ENCODE measurements around the gene FAM78A.
A peak's percentile ranks its signal among the peaks of the same experiment; 100 is the strongest.

The FAM78A gene

DNA sequence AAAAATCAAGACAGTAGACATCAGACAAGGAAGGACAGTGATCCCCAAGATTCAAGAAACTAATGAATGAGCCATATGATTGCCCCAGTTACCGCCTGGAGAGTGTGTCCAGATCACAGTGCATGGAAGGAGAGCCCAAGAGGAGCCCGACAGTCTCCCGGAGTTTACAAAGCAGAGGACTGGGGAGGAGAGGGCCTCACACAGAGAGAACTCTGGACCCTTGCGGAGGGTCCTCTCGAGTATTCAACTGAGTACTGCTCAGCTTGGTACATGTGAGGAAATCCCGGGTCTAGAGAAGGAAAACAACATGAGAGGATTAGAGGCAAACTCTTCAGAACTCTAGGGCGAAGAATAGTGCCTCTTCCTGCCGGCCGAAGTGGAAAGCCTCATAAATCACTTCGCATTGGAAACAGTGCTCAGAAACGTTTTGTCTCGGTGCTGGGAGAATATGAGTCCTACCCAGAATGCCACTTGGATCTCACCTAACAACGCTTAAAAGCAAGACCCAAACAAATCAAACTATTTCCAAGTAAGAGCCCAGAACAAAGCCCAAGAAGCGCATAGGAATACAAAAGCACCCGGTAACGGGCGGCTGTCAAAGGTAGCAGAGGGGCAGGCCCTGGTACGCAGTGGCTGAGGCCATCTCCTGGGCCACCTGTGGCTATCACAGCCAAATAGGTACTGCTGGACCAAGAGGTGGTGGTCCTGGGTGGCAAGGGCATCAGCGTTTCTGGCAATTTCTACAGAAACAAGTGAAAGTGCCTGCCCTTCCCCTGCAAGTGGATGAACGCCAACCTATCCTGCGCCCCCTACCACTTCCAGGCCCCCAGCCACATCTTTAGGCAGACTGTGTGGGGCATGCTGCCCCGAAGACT lies 36.0 kb downstream of the FAM78A start:
- Histone ChIP-seq H3K9me2 (replicated peaks; ENCODE audit: low read depth, low read length) (no peaks in the 10 kb centered on the region), H3K4me3 (ENCODE audit: low read length, poor library complexity, severe bottlenecking) (no peak overlapping the region), H4K20me1 (ENCODE audit: insufficient read depth, low read length, poor library complexity, severe bottlenecking) (no peaks in the 10 kb centered on the region), H3K9me3 (ENCODE audit: insufficient read depth, low read depth, low read length) (no peaks in the 10 kb centered on the region), H3K79me2 (ENCODE audit: insufficient read depth, low read length) (no peaks in the 10 kb centered on the region), H3K27me3 (ENCODE audit: insufficient read depth, low read length, poor library complexity, severe bottlenecking) (no peaks in the 10 kb centered on the region), H3K4me1 (ENCODE audit: insufficient read depth, low read length, poor library complexity, severe bottlenecking) (peaks cover 27% of the 10 kb centered on the region), H3F3A (ENCODE audit: low read depth) (peaks cover 5% of the 10 kb centered on the region; the same call in 1 of the 2 replicates), H3K4me2 (ENCODE audit: low read depth, low read length, poor library complexity, severe bottlenecking) (no peak overlapping the region), H3K9ac (ENCODE audit: low read depth, low read length, poor library complexity, severe bottlenecking) (no peak overlapping the region), H3K36me3 (ENCODE audit: insufficient read depth, low read length) (peaks cover 8% of the 10 kb centered on the region; the same call in 1 of the 2 replicates), H2AFZ (ENCODE audit: low read length) (no peak overlapping the region)
- TF ChIP-seq, protein P1, sequence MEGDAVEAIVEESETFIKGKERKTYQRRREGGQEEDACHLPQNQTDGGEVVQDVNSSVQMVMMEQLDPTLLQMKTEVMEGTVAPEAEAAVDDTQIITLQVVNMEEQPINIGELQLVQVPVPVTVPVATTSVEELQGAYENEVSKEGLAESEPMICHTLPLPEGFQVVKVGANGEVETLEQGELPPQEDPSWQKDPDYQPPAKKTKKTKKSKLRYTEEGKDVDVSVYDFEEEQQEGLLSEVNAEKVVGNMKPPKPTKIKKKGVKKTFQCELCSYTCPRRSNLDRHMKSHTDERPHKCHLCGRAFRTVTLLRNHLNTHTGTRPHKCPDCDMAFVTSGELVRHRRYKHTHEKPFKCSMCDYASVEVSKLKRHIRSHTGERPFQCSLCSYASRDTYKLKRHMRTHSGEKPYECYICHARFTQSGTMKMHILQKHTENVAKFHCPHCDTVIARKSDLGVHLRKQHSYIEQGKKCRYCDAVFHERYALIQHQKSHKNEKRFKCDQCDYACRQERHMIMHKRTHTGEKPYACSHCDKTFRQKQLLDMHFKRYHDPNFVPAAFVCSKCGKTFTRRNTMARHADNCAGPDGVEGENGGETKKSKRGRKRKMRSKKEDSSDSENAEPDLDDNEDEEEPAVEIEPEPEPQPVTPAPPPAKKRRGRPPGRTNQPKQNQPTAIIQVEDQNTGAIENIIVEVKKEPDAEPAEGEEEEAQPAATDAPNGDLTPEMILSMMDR (conservative IDR thresholded peaks at IDR 0.05; ENCODE audit: low read length) = no peak
- no peak for TF ChIP-seq EZH2phosphoT487 (IDR thresholded peaks at IDR 0.05; ENCODE audit: borderline replicate concordance)

DNA sequence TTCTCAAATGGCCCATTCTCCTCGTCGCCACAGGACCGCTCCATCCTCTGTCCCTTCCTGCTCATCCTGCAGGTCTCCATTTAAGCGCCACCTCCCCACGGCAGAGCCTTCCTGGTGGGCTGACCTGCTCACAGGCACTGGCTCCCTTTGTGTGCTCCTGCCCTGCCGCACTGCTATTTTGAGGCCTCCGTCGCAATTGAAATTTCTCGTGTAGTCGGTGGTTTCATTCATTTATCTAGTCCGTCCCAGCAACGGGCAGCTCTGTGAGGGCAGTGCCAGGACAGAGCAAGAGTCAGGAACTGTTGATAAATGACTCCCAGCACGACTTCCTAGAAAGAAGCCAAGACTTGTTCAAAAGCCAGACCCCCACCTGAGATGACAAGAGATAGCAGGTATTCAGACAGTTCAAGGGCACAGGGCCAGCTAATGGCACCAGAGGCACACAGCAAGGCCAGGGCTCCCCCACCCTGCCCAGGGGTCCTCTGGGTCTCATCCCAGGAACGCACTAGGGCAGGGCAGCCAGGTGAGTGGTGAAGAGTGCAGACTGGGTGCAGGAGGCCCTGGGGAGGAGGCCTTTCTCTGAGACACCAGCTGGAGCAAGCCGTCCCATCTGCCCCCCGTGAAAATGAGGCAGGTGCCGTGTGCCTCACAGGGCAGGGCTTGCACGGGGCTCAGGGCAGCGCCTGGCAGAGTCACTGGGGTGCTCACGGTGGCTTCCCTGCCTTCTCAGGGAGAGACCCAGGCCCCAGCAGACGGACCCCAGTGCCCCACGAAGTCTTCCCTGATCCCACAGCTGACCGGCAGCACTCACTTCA lies 36.9 kb downstream of the FAM78A start:
- no peaks in the 10 kb centered on the region for H4K20me1 ChIP-seq (ENCODE audit: insufficient read depth, low read length, poor library complexity, severe bottlenecking)
- no peak overlapping the region for H3K4me3 ChIP-seq (ENCODE audit: low read length, poor library complexity, severe bottlenecking)
- H3K9me2 ChIP-seq (replicated peaks; ENCODE audit: low read depth, low read length) = no peaks in the 10 kb centered on the region
- H3K9me3 ChIP-seq (ENCODE audit: insufficient read depth, low read depth, low read length) = no peaks in the 10 kb centered on the region
- peaks cover 5% of the 10 kb centered on the region; the same call in 1 of the 2 replicates for H3F3A ChIP-seq (ENCODE audit: low read depth)
- H3K27me3 ChIP-seq (ENCODE audit: insufficient read depth, low read length, poor library complexity, severe bottlenecking) = no peaks in the 10 kb centered on the region
- H3K9ac ChIP-seq (ENCODE audit: low read depth, low read length, poor library complexity, severe bottlenecking) = peak overlapping the region; percentile 75
- H3K4me2 ChIP-seq (ENCODE audit: low read depth, low read length, poor library complexity, severe bottlenecking) = no peak overlapping the region
- TF ChIP-seq, protein P1 (conservative IDR thresholded peaks at IDR 0.05; ENCODE audit: low read length) = no peak
- no peak for TF ChIP-seq EZH2phosphoT487 (IDR thresholded peaks at IDR 0.05; ENCODE audit: borderline replicate concordance)
- no peaks in the 10 kb centered on the region for H3K79me2 ChIP-seq (ENCODE audit: insufficient read depth, low read length)
- no peak overlapping the region for H2AFZ ChIP-seq (ENCODE audit: low read length)
- peaks cover 17% of the 10 kb centered on the region; the same call in 1 of the 2 replicates for H3K36me3 ChIP-seq (ENCODE audit: insufficient read depth, low read length)
- H3K4me1 ChIP-seq (ENCODE audit: insufficient read depth, low read length, poor library complexity, severe bottlenecking) = peaks cover 27% of the 10 kb centered on the region

DNA sequence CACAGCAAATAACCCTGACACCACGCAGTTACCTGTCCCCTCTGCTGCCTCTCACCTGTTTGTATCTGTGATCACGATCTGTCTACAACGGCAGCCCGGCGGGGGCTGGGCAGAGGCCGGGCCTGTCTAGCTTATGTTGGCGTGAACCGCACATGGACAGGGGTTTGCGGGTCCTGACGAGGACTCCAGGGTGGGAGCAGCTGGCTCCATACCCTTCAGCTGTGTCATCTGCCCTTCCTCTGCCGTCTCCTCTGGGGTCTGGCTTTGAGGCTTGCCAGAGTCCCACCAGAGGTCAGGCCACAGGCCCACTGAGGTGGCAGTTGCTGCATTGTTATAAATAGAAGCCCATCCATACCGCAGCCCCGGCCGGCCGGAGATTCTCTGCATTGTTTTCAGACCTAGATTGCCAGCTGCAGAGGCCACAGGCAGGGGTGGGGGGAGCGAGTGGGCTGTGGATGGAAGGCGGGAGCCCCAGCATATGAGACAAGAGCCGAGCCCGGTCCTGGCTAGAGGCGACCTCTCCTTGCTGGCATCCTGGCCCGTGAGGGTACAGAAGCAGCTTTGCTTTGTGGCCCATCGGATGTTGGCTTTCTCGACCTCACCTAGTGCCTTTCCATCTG lies 37.8 kb downstream of the FAM78A start:
- Histone ChIP-seq H3K27me3 (ENCODE audit: insufficient read depth, low read length, poor library complexity, severe bottlenecking) (no peaks in the 10 kb centered on the region), H3K4me1 (ENCODE audit: insufficient read depth, low read length, poor library complexity, severe bottlenecking) (peaks cover 27% of the 10 kb centered on the region), H3F3A (ENCODE audit: low read depth) (peaks cover 5% of the 10 kb centered on the region; the same call in 1 of the 2 replicates), H3K79me2 (ENCODE audit: insufficient read depth, low read length) (no peaks in the 10 kb centered on the region), H3K4me2 (ENCODE audit: low read depth, low read length, poor library complexity, severe bottlenecking) (peak overlapping the region; percentile 72), H2AFZ (ENCODE audit: low read length) (peak overlapping the region; percentile 55; the same call in 1 of the 2 replicates), H3K36me3 (ENCODE audit: insufficient read depth, low read length) (peaks cover 25% of the 10 kb centered on the region; the same call in 1 of the 2 replicates), H3K9ac (ENCODE audit: low read depth, low read length, poor library complexity, severe bottlenecking) (peak overlapping the region; percentile 75), H3K9me2 (replicated peaks; ENCODE audit: low read depth, low read length) (no peaks in the 10 kb centered on the region), H3K9me3 (ENCODE audit: insufficient read depth, low read depth, low read length) (no peaks in the 10 kb centered on the region), H4K20me1 (ENCODE audit: insufficient read depth, low read length, poor library complexity, severe bottlenecking) (no peaks in the 10 kb centered on the region), H3K4me3 (ENCODE audit: low read length, poor library complexity, severe bottlenecking) (peak overlapping the region; percentile 56)
- TF ChIP-seq, protein P1 (conservative IDR thresholded peaks at IDR 0.05; ENCODE audit: low read length) = no peak
